ENCODE results near the gene SPNS3. TPM values are rescaled to one million over a fixed set of nuclear protein-coding genes. Genes with fewer than 3 reads are reported as not detected.

SPNS3 gene
- polyA plus RNA-seq, 1 donor (not counting 4 experiments of a cell fraction or from before 2014, with no cell fraction given): not detected

DNA sequence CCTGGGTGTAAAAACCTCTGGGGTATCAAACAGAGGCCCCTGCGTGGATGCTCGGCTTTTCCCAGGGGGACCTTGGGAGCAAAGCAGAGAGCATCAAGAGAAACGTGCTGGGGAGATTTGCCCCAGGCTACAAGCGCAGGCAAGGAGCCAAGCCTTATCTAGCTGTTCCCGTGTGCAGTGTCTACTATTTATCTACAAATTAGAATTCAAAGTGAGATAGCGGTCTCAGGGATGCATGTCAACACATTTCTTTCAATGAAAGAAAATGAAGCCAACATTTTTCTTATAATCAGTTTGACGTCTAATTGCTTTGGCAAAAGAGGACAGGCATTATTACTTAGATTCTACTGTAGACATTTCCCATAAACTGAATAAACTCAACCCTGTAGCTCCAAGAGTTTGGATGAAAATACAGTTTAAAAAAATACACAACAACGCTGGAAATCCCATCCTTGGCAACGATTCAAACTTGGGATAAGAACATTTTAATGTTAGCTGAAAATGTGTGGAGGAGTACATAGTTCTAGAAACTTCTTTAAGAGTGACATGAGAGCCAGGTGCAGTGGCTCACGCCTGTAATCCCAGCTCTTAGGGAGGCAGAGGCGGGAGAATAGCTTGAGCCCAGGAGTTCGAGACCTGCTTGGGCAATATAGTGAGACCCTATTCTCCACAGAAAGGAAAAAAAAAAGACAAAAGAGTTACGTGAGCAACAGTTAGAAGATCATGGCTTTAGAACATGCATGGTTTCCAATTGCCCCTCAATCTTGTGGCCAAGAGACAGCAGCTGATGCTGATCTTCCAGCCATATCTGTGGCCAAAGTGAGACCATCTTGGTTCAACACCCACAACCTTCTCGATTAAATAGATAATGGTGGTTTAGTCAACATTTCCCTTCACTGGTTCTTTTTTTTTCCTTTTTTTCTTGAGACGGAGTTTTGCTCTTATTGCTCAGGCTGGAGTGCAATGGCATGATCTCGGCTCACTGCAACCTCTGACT is 7.2 kb downstream of the SPNS3 start:
- Histone ChIP-seq H4K20me1 (ENCODE audit: control insufficient read depth, extremely low read depth, insufficient read depth, low read length) (no peaks in the 10 kb centered on the region), H3K79me2 (ENCODE audit: control insufficient read depth, insufficient read depth, low read length) (no peaks in the 10 kb centered on the region), H3K4me3 (ENCODE audit: control insufficient read depth in 2 of 3, extremely low read depth in 1 of 3, insufficient read depth in 2 of 3, low read depth in 1 of 3, low read length in 3 of 3) (no peak overlapping the region), H3K9ac (ENCODE audit: control insufficient read depth, extremely low read depth, insufficient read depth, low read length) (no peak overlapping the region), H3K4me2 (ENCODE audit: control insufficient read depth, extremely low read depth, insufficient read depth, low read depth, low read length) (no peak overlapping the region), H3K9me1 (ENCODE audit: control insufficient read depth, extremely low read depth, insufficient read depth, low read length) (no peaks in the 10 kb centered on the region), H3K27ac (ENCODE audit: control insufficient read depth, insufficient read depth, low read length) (no peak overlapping the region), H3K27me3 (ENCODE audit: control insufficient read depth, extremely low read depth, insufficient read depth, low read length) (peaks cover 14% of the 10 kb centered on the region), H3K36me3 (ENCODE audit: control insufficient read depth in 2 of 2, extremely low read depth in 1 of 2, insufficient read depth in 2 of 2, low read length in 2 of 2) (no peaks in the 10 kb centered on the region), H3K4me1 (ENCODE audit: control insufficient read depth, extremely low read depth, insufficient read depth, low read length) (no peaks in the 10 kb centered on the region), H2AFZ (ENCODE audit: control insufficient read depth, low read length) (no peak overlapping the region), H3K9me3 (ENCODE audit: control insufficient read depth, low read depth, low read length) (no peaks in the 10 kb centered on the region)
- TF ChIP-seq, protein P1, sequence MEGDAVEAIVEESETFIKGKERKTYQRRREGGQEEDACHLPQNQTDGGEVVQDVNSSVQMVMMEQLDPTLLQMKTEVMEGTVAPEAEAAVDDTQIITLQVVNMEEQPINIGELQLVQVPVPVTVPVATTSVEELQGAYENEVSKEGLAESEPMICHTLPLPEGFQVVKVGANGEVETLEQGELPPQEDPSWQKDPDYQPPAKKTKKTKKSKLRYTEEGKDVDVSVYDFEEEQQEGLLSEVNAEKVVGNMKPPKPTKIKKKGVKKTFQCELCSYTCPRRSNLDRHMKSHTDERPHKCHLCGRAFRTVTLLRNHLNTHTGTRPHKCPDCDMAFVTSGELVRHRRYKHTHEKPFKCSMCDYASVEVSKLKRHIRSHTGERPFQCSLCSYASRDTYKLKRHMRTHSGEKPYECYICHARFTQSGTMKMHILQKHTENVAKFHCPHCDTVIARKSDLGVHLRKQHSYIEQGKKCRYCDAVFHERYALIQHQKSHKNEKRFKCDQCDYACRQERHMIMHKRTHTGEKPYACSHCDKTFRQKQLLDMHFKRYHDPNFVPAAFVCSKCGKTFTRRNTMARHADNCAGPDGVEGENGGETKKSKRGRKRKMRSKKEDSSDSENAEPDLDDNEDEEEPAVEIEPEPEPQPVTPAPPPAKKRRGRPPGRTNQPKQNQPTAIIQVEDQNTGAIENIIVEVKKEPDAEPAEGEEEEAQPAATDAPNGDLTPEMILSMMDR (optimal IDR thresholded peaks at IDR 0.05 in 1 of 3, IDR thresholded peaks at IDR 0.05 in 1 of 3, conservative IDR thresholded peaks at IDR 0.05 in 1 of 3; ENCODE audit: extremely low read depth in 1 of 3, insufficient read depth in 2 of 3, low read length in 3 of 3): no peak
- TF ChIP-seq EZH2 (IDR thresholded peaks at IDR 0.05; ENCODE audit: low read length): no peak
- DNase-seq (ENCODE audit: low read depth, low spot score): no peak
- peak; percentile 9 for FAIRE-seq
- dilution Hi-C loops (cut with MboI; ENCODE audit: extremely low pct_ligation_motif_present, low sequenced_read_pairs): no loop called here

DNA sequence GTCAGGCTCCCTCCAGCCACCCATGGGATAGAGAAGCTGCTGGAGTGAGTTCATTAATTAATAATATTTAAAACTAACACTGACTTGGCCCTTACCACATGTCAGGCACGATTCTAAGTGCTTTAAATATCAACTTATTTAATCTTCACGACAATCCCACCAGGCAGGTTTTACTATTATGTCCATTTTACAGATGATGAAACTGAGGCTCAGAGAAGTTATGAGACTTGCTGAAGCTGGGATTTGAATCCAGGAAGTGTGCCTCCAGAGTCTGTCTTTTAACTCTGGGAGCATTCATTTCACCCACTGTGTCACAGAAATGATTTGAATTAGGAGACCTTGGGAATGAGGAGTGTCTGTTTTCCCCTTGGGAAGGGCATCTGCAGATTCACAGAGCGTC is 8.8 kb downstream of the SPNS3 start:
- Histone ChIP-seq H3K9ac (ENCODE audit: control insufficient read depth, extremely low read depth, insufficient read depth, low read length) (no peak overlapping the region), H3K4me1 (ENCODE audit: control insufficient read depth, extremely low read depth, insufficient read depth, low read length) (no peaks in the 10 kb centered on the region), H3K36me3 (ENCODE audit: control insufficient read depth in 2 of 2, extremely low read depth in 1 of 2, insufficient read depth in 2 of 2, low read length in 2 of 2) (no peaks in the 10 kb centered on the region), H2AFZ (ENCODE audit: control insufficient read depth, low read length) (no peak overlapping the region), H3K79me2 (ENCODE audit: control insufficient read depth, insufficient read depth, low read length) (no peaks in the 10 kb centered on the region), H4K20me1 (ENCODE audit: control insufficient read depth, extremely low read depth, insufficient read depth, low read length) (no peaks in the 10 kb centered on the region), H3K27me3 (ENCODE audit: control insufficient read depth, extremely low read depth, insufficient read depth, low read length) (peaks cover 13% of the 10 kb centered on the region), H3K4me3 (ENCODE audit: control insufficient read depth in 2 of 3, extremely low read depth in 1 of 3, insufficient read depth in 2 of 3, low read depth in 1 of 3, low read length in 3 of 3) (no peak overlapping the region), H3K9me1 (ENCODE audit: control insufficient read depth, extremely low read depth, insufficient read depth, low read length) (no peaks in the 10 kb centered on the region), H3K9me3 (ENCODE audit: control insufficient read depth, low read depth, low read length) (no peaks in the 10 kb centered on the region), H3K27ac (ENCODE audit: control insufficient read depth, insufficient read depth, low read length) (no peak overlapping the region), H3K4me2 (ENCODE audit: control insufficient read depth, extremely low read depth, insufficient read depth, low read depth, low read length) (no peak overlapping the region)
- no peak for TF ChIP-seq EZH2 (IDR thresholded peaks at IDR 0.05; ENCODE audit: low read length)
- TF ChIP-seq, protein P1 (optimal IDR thresholded peaks at IDR 0.05 in 1 of 3, IDR thresholded peaks at IDR 0.05 in 1 of 3, conservative IDR thresholded peaks at IDR 0.05 in 1 of 3; ENCODE audit: extremely low read depth in 1 of 3, insufficient read depth in 2 of 3, low read length in 3 of 3): no peak
- FAIRE-seq: no peak
- dilution Hi-C loops (cut with MboI; ENCODE audit: extremely low pct_ligation_motif_present, low sequenced_read_pairs): no loop called here
- DNase-seq (ENCODE audit: low read depth, low spot score): no peak
